Astrocyte (in vitro differentiated cells and primary cell): ENCODE measurements around the gene SUSD5. TPM values are rescaled to one million over a fixed set of nuclear protein-coding genes. Genes with fewer than 3 reads are reported as not detected.

Experiments
- DNase-seq: peaks from one replicate; pipeline ENCODE4 v3.0.0-alpha.2; 2010; ENCODE audit warnings: low read depth
- FAIRE-seq: peaks from 2 replicates; lab custom pipeline; 2011; peaks lifted over from hg19 to GRCh38; lab: Jason Lieb, UNC
- H2AFZ ChIP-seq: 2 replicates; pipeline ENCODE4 v1.6.0; 2012; ENCODE audit warnings: low read depth, low read length, inconsistent platforms
- H3K27ac ChIP-seq: 2 replicates; pipeline ENCODE4 v1.5.1; 2011; ENCODE audit warnings: low read depth, low read length, inconsistent platforms
- H3K27me3 ChIP-seq: 2 replicates; pipeline ENCODE4 v1.6.0; 2011; ENCODE audit warnings: low read length, inconsistent platforms; ENCODE audit not compliant: insufficient read depth
- H3K36me3 ChIP-seq: 2 replicates; pipeline ENCODE4 v1.5.1; 2011; ENCODE audit warnings: low read length, inconsistent platforms; ENCODE audit not compliant: insufficient read depth
- H3K4me1 ChIP-seq: 2 replicates; pipeline ENCODE4 v1.5.1; 2011; ENCODE audit warnings: low read length, inconsistent platforms; ENCODE audit not compliant: insufficient read depth
- H3K4me2 ChIP-seq: 2 replicates; pipeline ENCODE4 v1.6.0; 2012; ENCODE audit warnings: low read length, inconsistent platforms
- H3K4me3 ChIP-seq: 2 replicates; pipeline ENCODE4 v1.5.1; 2011; ENCODE audit warnings: low read depth, mild to moderate bottlenecking, low read length, inconsistent platforms; ENCODE audit not compliant: insufficient read depth
- H3K79me2 ChIP-seq: 2 replicates; pipeline ENCODE4 v1.6.0; 2012; ENCODE audit warnings: mild to moderate bottlenecking, low read length, inconsistent platforms; ENCODE audit not compliant: insufficient read depth
- H3K9ac ChIP-seq: 2 replicates; pipeline ENCODE4 v1.6.0; 2012; ENCODE audit warnings: mild to moderate bottlenecking, low read length, inconsistent platforms
- H3K9me3 ChIP-seq: 2 replicates; pipeline ENCODE4 v1.5.1; 2012; ENCODE audit warnings: low read depth, mild to moderate bottlenecking, low read length, inconsistent platforms; ENCODE audit not compliant: insufficient read depth
- H4K20me1 ChIP-seq: 2 replicates; pipeline ENCODE4 v1.6.0; 2012; ENCODE audit warnings: low read length, inconsistent platforms; ENCODE audit not compliant: insufficient read depth
- H3K27ac Mint-ChIP-seq: one replicate; pipeline ENCODE4 v1.8.0; 2021; ENCODE audit warnings: mild to moderate bottlenecking, mixed read lengths; ENCODE audit not compliant: unreplicated experiment
- H3K27me3 Mint-ChIP-seq: one replicate; pipeline ENCODE4 v1.8.0; 2021; ENCODE audit warnings: low read depth, mixed read lengths; ENCODE audit not compliant: unreplicated experiment
- H3K36me3 Mint-ChIP-seq: one replicate; pipeline ENCODE4 v1.8.0; 2021; ENCODE audit warnings: low read depth, mixed read lengths; ENCODE audit not compliant: unreplicated experiment
- H3K4me1 Mint-ChIP-seq: one replicate; pipeline ENCODE4 v1.8.0; 2021; ENCODE audit warnings: low read depth, mixed read lengths; ENCODE audit not compliant: unreplicated experiment
- H3K4me3 Mint-ChIP-seq: one replicate; pipeline ENCODE4 v1.8.0; 2021; ENCODE audit warnings: mild to moderate bottlenecking, moderate library complexity, mixed read lengths; ENCODE audit not compliant: unreplicated experiment
- H3K9me3 Mint-ChIP-seq: one replicate; pipeline ENCODE4 v1.8.0; 2021; ENCODE audit warnings: mild to moderate bottlenecking, mixed read lengths; ENCODE audit not compliant: unreplicated experiment
- CTCF ChIP-seq: IDR thresholded peaks from 2 replicates; pipeline ENCODE4 v1.5.1; 2011; ENCODE audit warnings: low read depth, mild to moderate bottlenecking, inconsistent platforms, low read length, moderate library complexity; ENCODE audit not compliant: insufficient read depth
- EZH2 ChIP-seq: IDR thresholded peaks from 2 replicates; pipeline ENCODE4 v1.6.1; 2012; ENCODE audit warnings: mild to moderate bottlenecking, low read length, inconsistent platforms; ENCODE audit not compliant: insufficient read depth
- total RNA-seq: library from RNA; stranded (reverse); gene quantifications from 2 replicates; pipeline ENCODE4 v1.2.1, GENCODE V29; 2021

Gene SUSD5
- total RNA-seq, 1 donor from 2014 or later: 2.8 TPM

- Histone ChIP-seq H3K9ac (no peak overlapping the region), H3K27ac (no peak overlapping the region), H3K79me2 (no peaks in the 10 kb centered on the region), H3K27me3 (no peaks in the 10 kb centered on the region), H2AFZ (no peak overlapping the region), H3K4me2 (no peak overlapping the region), H3K36me3 (no peaks in the 10 kb centered on the region), H3K9me3 (no peaks in the 10 kb centered on the region), H3K4me3 (no peak overlapping the region), H3K4me1 (no peaks in the 10 kb centered on the region), H4K20me1 (no peaks in the 10 kb centered on the region)
- H3K27ac Mint-ChIP-seq: no peak overlapping the region
- H3K4me1 Mint-ChIP-seq: no peaks in the 10 kb centered on the region
- H3K27me3 Mint-ChIP-seq: peaks cover 2% of the 10 kb centered on the region
- DNase-seq (no peak), FAIRE-seq (no peak)
- H3K36me3 Mint-ChIP-seq: no peaks in the 10 kb centered on the region
- peaks cover 4% of the 10 kb centered on the region for H3K9me3 Mint-ChIP-seq
- TF ChIP-seq CTCF: no peak
- TF ChIP-seq EZH2: no peak
- H3K4me3 Mint-ChIP-seq: no peak overlapping the region
Observed at GRCh38 chr3:33240261-33240660, 21.7 kb upstream of the SUSD5 start.

- no peak overlapping the region for H3K27ac Mint-ChIP-seq
- no peaks in the 10 kb centered on the region for H3K9me3 ChIP-seq
- no peaks in the 10 kb centered on the region for H4K20me1 ChIP-seq
- DNase-seq: no peak
- peaks cover 2% of the 10 kb centered on the region for H3K27me3 Mint-ChIP-seq
- FAIRE-seq: no peak
- no peak overlapping the region for H2AFZ ChIP-seq
- H3K36me3 Mint-ChIP-seq: no peaks in the 10 kb centered on the region
- H3K4me1 ChIP-seq: no peaks in the 10 kb centered on the region
- H3K4me3 Mint-ChIP-seq: no peak overlapping the region
- H3K9me3 Mint-ChIP-seq: peaks cover 4% of the 10 kb centered on the region
- H3K9ac ChIP-seq: no peak overlapping the region
- no peaks in the 10 kb centered on the region for H3K79me2 ChIP-seq
- no peaks in the 10 kb centered on the region for H3K36me3 ChIP-seq
- H3K4me2 ChIP-seq: no peak overlapping the region
- no peaks in the 10 kb centered on the region for H3K27me3 ChIP-seq
- H3K4me1 Mint-ChIP-seq: no peaks in the 10 kb centered on the region
- TF ChIP-seq EZH2 (no peak), CTCF (no peak)
- H3K4me3 ChIP-seq: no peak overlapping the region
- no peak overlapping the region for H3K27ac ChIP-seq
Observed at GRCh38 chr3:33238923-33239322, 20.3 kb upstream of the SUSD5 start.

- Histone ChIP-seq H3K27ac (no peak overlapping the region), H3K79me2 (no peaks in the 10 kb centered on the region), H3K4me1 (no peaks in the 10 kb centered on the region), H3K9ac (no peak overlapping the region), H3K9me3 (no peaks in the 10 kb centered on the region), H3K4me3 (no peak overlapping the region), H3K36me3 (no peaks in the 10 kb centered on the region), H4K20me1 (no peaks in the 10 kb centered on the region), H3K27me3 (no peaks in the 10 kb centered on the region), H3K4me2 (no peak overlapping the region), H2AFZ (no peak overlapping the region)
- H3K27me3 Mint-ChIP-seq: peaks cover 2% of the 10 kb centered on the region
- TF ChIP-seq EZH2 (no peak), CTCF (no peak)
- no peak overlapping the region for H3K4me3 Mint-ChIP-seq
- no peaks in the 10 kb centered on the region for H3K4me1 Mint-ChIP-seq
- FAIRE-seq (no peak), DNase-seq (no peak)
- no peaks in the 10 kb centered on the region for H3K36me3 Mint-ChIP-seq
- H3K9me3 Mint-ChIP-seq: peaks cover 2% of the 10 kb centered on the region
- H3K27ac Mint-ChIP-seq: no peak overlapping the region
Observed at GRCh38 chr3:33237439-33237838, 18.8 kb upstream of the SUSD5 start.
